AG09309 (cell line): ENCODE measurements around the gene SDSL.

Experiments
- DNase-seq: peaks from one replicate; pipeline ENCODE4 v3.0.0-alpha.2; 2010; ENCODE audit warnings: low read depth
- H3K4me3 ChIP-seq: 2 replicates; pipeline ENCODE4 v1.5.1; 2011; ENCODE audit warnings: mild to moderate bottlenecking, low read depth, low read length, moderate library complexity; ENCODE audit not compliant: control insufficient read depth
- TF ChIP-seq, protein P1 (sequence below): IDR thresholded peaks from 2 replicates; pipeline ENCODE4 v1.5.1; 2011; ENCODE audit warnings: mild to moderate bottlenecking, low read depth, low read length, inconsistent platforms; ENCODE audit not compliant: insufficient read depth, control insufficient read depth; ENCODE audit errors: missing control alignments

The SDSL gene

DNA sequence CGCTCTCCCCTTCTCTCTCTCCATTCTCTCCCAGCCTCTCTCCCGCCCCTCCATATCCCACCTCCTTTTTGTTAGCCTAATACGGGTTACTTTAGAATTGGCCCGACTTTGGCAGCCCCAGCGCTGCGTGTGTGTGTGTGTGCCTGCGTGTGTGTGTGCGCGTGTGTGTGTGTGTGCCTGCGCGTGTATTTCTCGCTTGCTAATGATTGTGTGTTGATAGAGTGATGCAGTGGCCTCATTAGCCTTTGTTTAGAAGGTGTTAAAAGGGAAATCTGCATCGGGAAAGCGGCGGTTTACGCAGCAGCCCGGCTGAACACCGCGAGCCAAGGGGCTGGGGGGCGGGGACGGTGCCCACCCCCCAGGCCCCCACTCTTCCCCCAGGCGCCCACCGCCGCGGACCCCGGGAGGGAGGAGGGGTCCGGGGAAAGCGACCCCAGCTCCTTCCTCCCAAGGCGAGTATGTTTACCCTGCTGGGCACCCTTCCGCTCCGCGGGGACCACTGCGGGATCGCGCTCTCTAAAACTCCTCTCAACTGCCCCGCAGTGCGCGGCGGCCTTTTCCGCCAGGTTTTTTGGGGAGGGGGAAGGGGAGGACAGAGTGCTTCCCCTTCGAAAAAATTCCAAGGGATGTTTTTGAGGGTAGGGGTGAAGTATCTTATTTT lies 56.3 kb downstream of the SDSL start:
- H3K4me3 ChIP-seq, result no peak overlapping the region
- TF ChIP-seq, protein P1, sequence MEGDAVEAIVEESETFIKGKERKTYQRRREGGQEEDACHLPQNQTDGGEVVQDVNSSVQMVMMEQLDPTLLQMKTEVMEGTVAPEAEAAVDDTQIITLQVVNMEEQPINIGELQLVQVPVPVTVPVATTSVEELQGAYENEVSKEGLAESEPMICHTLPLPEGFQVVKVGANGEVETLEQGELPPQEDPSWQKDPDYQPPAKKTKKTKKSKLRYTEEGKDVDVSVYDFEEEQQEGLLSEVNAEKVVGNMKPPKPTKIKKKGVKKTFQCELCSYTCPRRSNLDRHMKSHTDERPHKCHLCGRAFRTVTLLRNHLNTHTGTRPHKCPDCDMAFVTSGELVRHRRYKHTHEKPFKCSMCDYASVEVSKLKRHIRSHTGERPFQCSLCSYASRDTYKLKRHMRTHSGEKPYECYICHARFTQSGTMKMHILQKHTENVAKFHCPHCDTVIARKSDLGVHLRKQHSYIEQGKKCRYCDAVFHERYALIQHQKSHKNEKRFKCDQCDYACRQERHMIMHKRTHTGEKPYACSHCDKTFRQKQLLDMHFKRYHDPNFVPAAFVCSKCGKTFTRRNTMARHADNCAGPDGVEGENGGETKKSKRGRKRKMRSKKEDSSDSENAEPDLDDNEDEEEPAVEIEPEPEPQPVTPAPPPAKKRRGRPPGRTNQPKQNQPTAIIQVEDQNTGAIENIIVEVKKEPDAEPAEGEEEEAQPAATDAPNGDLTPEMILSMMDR, result no peak
- no peak for DNase-seq

DNA sequence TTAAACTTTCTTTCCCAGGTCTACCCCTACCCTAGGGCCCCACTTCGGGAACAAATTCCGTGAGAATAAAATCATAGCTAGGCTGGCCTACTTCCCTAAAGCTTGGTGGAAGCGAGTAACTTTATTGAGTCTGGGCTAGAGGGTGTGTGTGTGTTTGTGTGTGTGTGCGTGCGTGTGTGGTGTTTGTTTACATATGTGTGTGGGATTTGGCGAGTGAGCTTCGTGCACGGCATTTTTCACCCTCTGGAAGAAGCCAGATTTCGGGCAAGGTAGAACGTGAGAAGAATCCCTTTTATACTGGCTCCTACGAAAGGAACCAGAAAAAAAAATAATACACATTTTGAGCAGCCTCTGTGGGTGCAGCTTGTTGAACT lies 57.0 kb downstream of the SDSL start:
- no peak overlapping the region for H3K4me3 ChIP-seq
- TF ChIP-seq, protein P1, result no peak
- DNase-seq, result no peak

DNA sequence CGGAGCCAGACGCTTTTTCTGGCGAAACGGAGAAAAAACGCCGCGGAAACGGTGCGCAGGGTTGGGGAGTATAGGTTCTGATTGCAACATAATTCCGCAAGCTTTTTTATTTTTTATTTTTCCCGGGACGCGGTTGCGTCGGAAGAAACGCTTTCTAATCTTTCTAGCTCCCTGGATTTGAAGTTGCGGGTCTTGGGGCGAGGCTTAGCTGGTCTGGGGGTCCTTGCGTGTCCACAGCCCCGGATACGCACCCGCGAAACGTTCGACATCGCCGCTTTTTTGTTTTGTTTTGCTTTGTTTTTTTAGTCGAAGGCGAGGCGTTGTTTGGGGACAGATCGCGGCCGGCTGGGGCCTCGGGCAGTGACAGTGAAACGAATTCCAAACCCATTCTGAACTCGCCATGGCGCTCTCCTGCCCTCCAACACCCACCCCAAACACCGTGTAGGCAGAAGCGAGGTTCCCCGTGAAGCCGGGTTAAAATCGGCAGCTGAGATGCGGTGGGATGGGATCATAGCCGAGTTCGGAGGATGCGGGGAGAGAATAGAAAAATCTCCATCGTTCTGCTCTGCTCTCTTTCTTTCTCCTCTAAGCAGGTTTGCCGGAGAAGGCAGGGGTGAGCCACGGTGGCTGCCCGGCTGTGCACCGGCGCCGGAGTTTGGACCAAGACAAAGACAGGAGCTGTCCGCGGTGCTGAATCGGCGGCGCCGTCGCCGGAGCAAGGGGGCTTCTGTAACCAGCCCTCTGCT lies 57.6 kb downstream of the SDSL start:
- H3K4me3 ChIP-seq, result no peak overlapping the region; the same call in 1 of the 2 replicates
- TF ChIP-seq, protein P1, result no peak
- DNase-seq, result no peak

DNA sequence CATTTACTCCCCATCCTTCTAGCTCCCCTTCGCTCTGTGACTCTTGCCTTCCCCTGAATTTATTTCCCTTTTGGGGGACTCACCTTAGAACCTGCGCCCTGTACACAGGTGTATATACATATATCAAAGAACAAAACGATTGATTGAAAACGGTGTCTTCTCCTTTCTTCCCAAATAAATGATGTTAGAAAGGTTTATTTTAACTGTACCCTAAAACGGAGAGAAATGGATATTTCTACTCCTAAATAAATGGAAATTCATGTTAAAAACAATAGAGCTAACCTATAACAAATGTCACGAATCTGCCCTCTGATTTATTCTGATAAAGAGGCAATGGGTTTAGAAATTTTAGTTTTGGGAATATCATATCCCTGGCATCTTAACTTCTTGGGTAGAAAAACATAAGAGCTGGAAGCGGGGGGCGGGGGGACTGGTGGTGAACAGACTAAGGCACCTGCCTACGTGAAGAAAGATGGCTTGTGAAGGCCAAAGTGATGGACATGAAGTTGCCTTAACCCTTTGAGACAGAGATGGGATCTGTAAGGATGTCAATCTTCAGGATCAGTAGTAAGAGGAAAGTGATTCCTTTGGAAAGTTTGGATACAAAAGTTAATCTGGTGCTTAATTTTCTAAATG lies 58.3 kb downstream of the SDSL start:
- no peak for DNase-seq
- no peak overlapping the region for H3K4me3 ChIP-seq

DNA sequence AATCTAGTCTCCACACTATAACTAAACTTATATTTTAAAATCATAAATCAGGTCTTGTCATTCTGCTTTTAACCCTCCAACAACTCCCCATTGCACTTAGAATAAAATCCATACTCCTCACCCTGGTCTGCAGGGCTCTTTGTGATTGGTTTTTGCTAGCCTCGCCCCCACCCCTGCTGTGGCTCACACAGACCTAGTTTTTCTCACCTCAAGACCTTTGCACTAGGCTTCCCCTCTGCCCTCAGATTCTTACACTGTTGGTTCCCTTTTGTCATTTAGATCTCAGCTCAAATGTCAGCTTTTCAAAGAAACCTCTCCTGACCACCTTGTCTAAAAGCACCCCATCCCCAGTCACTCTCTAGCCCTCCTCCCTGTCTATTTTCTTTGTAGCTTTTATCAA lies 60.2 kb downstream of the SDSL start:
- DNase-seq, result no peak
- TF ChIP-seq, protein P1, result no peak

More for the DNA sequence above, 58.3 kb downstream of the SDSL start:
- TF ChIP-seq, protein P1, result no peak

DNA sequence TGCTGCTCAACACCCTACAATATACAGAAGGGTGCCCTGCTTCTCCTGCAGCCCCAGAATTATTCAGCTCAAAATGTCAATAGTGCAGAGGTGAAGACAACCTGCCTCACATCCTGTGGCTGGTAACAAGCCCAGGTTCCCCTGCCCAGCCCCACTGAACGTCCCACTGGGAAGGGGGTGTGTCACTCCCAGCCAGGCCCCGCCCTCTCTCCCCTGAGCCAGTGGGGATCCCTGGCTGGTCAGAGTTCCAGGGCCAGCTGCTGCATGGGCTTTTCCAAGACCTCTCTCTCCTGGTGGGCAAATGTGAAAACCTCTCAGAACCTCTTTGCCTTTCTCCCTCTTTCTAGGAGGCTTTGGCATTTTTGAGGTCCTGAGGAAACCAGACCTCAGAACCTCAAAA lies 63.1 kb downstream of the SDSL start:
- H3K4me3 ChIP-seq, result no peak overlapping the region
- TF ChIP-seq, protein P1, result no peak
- no peak for DNase-seq

More for the DNA sequence above, 60.2 kb downstream of the SDSL start:
- no peak overlapping the region for H3K4me3 ChIP-seq
